ENCODE measurements around the gene PRKCB. TPM values are rescaled to one million over a fixed set of nuclear protein-coding genes. Genes with fewer than 3 reads are reported as not detected.

PRKCB gene
- total and polyA plus RNA-seq, 2 experiments from 2014 or later = 3.7 to 16.4 TPM

DNA sequence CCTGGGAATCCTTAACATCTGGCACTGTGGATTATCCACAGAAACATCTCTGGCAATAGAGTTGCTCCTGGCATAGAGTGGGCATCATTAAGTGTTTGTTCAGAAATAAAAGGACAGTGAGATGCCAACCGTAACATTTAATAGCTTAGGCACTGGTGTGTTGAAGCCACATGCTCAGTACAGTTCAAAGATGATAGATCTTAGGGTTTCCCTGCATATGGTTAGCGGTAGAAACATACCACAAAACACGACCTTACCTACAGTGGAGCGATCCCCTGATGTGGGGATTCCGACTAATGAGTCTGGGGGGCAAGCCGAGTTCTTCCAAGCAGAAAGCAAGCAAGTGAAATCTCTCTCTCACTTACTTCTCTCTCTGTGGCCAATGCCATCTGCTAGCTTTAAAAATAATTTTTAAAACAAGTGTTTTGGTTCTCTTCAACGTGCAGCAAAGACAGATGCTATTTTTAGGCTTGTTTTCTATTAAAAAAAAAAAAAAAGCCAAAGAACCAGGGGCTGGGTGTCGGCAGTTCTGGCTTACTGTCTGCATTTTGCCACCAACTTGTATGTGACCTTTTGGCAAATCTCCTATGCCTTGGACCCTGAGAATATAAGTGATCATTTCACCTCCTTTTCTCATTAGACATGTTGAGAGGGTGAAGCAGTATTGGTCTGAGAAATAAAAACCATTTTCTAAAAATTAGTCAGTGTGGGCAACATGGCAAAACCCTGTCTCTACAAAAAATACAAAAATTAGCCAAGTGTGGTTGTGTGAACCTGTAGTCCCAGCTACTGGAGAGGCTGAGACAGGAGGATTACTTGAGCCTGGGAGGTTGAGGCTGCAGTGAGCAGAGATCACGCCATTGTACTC lies 331.1 kb downstream of the PRKCB start (continued):
- TF ChIP-seq, protein P1, sequence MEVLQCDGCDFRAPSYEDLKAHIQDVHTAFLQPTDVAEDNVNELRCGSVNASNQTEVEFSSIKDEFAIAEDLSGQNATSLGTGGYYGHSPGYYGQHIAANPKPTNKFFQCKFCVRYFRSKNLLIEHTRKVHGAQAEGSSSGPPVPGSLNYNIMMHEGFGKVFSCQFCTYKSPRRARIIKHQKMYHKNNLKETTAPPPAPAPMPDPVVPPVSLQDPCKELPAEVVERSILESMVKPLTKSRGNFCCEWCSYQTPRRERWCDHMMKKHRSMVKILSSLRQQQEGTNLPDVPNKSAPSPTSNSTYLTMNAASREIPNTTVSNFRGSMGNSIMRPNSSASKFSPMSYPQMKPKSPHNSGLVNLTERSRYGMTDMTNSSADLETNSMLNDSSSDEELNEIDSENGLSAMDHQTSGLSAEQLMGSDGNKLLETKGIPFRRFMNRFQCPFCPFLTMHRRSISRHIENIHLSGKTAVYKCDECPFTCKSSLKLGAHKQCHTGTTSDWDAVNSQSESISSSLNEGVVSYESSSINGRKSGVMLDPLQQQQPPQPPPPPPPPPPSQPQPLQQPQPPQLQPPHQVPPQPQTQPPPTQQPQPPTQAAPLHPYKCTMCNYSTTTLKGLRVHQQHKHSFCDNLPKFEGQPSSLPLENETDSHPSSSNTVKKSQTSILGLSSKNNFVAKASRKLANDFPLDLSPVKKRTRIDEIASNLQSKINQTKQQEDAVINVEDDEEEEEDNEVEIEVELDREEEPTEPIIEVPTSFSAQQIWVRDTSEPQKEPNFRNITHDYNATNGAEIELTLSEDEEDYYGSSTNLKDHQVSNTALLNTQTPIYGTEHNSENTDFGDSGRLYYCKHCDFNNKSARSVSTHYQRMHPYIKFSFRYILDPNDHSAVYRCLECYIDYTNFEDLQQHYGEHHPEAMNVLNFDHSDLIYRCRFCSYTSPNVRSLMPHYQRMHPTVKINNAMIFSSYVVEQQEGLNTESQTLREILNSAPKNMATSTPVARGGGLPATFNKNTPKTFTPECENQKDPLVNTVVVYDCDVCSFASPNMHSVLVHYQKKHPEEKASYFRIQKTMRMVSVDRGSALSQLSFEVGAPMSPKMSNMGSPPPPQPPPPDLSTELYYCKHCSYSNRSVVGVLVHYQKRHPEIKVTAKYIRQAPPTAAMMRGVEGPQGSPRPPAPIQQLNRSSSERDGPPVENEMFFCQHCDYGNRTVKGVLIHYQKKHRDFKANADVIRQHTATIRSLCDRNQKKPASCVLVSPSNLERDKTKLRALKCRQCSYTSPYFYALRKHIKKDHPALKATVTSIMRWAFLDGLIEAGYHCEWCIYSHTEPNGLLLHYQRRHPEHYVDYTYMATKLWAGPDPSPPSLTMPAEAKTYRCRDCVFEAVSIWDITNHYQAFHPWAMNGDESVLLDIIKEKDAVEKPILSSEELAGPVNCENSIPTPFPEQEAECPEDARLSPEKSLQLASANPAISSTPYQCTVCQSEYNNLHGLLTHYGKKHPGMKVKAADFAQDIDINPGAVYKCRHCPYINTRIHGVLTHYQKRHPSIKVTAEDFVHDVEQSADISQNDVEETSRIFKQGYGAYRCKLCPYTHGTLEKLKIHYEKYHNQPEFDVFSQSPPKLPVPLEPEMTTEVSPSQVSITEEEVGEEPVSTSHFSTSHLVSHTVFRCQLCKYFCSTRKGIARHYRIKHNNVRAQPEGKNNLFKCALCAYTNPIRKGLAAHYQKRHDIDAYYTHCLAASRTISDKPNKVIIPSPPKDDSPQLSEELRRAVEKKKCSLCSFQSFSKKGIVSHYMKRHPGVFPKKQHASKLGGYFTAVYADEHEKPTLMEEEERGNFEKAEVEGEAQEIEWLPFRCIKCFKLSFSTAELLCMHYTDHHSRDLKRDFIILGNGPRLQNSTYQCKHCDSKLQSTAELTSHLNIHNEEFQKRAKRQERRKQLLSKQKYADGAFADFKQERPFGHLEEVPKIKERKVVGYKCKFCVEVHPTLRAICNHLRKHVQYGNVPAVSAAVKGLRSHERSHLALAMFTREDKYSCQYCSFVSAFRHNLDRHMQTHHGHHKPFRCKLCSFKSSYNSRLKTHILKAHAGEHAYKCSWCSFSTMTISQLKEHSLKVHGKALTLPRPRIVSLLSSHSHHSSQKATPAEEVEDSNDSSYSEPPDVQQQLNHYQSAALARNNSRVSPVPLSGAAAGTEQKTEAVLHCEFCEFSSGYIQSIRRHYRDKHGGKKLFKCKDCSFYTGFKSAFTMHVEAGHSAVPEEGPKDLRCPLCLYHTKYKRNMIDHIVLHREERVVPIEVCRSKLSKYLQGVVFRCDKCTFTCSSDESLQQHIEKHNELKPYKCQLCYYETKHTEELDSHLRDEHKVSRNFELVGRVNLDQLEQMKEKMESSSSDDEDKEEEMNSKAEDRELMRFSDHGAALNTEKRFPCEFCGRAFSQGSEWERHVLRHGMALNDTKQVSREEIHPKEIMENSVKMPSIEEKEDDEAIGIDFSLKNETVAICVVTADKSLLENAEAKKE (CRISPR knock-in tag; IDR thresholded peaks at IDR 0.05) = no peak
- TF ChIP-seq, protein P2, sequence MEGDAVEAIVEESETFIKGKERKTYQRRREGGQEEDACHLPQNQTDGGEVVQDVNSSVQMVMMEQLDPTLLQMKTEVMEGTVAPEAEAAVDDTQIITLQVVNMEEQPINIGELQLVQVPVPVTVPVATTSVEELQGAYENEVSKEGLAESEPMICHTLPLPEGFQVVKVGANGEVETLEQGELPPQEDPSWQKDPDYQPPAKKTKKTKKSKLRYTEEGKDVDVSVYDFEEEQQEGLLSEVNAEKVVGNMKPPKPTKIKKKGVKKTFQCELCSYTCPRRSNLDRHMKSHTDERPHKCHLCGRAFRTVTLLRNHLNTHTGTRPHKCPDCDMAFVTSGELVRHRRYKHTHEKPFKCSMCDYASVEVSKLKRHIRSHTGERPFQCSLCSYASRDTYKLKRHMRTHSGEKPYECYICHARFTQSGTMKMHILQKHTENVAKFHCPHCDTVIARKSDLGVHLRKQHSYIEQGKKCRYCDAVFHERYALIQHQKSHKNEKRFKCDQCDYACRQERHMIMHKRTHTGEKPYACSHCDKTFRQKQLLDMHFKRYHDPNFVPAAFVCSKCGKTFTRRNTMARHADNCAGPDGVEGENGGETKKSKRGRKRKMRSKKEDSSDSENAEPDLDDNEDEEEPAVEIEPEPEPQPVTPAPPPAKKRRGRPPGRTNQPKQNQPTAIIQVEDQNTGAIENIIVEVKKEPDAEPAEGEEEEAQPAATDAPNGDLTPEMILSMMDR (conservative IDR thresholded peaks at IDR 0.05; ENCODE audit: low read depth in 2 of 2) = no peak
- TF ChIP-seq ZNF114 (CRISPR knock-in tag; IDR thresholded peaks at IDR 0.05) = no peak

DNA sequence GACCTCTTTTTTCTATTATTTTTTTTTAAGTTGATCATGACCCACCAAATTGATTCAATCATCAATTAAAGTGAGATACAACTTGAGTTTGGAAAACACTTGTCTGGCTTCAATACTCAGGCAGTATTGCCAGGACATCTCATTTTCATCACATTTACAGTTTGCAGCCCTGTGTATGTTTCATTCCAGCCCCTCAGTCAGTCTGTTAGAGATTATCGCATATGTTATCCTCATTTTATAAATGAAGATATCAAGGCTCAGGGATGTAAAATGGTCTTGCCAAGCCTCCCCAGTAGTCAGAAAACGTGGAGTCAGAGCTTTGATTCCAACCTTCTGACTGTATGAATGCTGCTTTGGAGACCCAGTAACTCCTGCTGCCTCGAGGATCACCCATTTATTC lies 333.1 kb downstream of the PRKCB start:
- H3K36me3 Mint-ChIP-seq (ENCODE audit: low read depth) = no peaks in the 10 kb centered on the region
- peaks cover 2% of the 10 kb centered on the region for H3K27me3 Mint-ChIP-seq (ENCODE audit: insufficient read depth, low read depth, poor library complexity)
- Histone ChIP-seq H3K27me3 (ENCODE audit: insufficient read depth) (no peaks in the 10 kb centered on the region), H3K4me1 (ENCODE audit: insufficient read depth) (peaks cover 11% of the 10 kb centered on the region), H3K4me3 (no peak overlapping the region), H3K79me2 (replicated peaks; ENCODE audit: insufficient read depth) (no peaks in the 10 kb centered on the region), H3F3A (replicated peaks; ENCODE audit: low read depth) (no peaks in the 10 kb centered on the region), H3K27ac (ENCODE audit: low read depth) (no peak overlapping the region), H4K20me1 (replicated peaks; ENCODE audit: insufficient read depth) (no peaks in the 10 kb centered on the region), H2AFZ (no peak overlapping the region), H3K4me2 (no peak overlapping the region), H3K9me2 (ENCODE audit: insufficient read depth) (no peaks in the 10 kb centered on the region), H3K36me3 (ENCODE audit: insufficient read depth) (no peaks in the 10 kb centered on the region)
- peaks cover 9% of the 10 kb centered on the region for H3K4me1 Mint-ChIP-seq
- no peaks in the 10 kb centered on the region; the same call in 2 of the 3 replicates for H3K9me3 Mint-ChIP-seq
- no peak for ATAC-seq
- no peak for DNase-seq (ENCODE audit: low spot score)
- H3K27ac Mint-ChIP-seq = no peak overlapping the region
- no peak overlapping the region for H3K4me3 Mint-ChIP-seq
- TF ChIP-seq, protein P2 (conservative IDR thresholded peaks at IDR 0.05; ENCODE audit: low read depth in 2 of 2) = no peak
- TF ChIP-seq POLR2AphosphoS5 (IDR thresholded peaks at IDR 0.05; ENCODE audit: low read depth) (no peak), STAT1 (IDR thresholded peaks at IDR 0.05; ENCODE audit: unreplicated experiment) (no peak), NANOG (IDR thresholded peaks at IDR 0.05; ENCODE audit: borderline replicate concordance) (no peak), ZNF114 (CRISPR knock-in tag; IDR thresholded peaks at IDR 0.05) (no peak), CREB1 (CRISPR knock-in tag; IDR thresholded peaks at IDR 0.05; ENCODE audit: low read depth) (no peak)
- TF ChIP-seq, protein P3, sequence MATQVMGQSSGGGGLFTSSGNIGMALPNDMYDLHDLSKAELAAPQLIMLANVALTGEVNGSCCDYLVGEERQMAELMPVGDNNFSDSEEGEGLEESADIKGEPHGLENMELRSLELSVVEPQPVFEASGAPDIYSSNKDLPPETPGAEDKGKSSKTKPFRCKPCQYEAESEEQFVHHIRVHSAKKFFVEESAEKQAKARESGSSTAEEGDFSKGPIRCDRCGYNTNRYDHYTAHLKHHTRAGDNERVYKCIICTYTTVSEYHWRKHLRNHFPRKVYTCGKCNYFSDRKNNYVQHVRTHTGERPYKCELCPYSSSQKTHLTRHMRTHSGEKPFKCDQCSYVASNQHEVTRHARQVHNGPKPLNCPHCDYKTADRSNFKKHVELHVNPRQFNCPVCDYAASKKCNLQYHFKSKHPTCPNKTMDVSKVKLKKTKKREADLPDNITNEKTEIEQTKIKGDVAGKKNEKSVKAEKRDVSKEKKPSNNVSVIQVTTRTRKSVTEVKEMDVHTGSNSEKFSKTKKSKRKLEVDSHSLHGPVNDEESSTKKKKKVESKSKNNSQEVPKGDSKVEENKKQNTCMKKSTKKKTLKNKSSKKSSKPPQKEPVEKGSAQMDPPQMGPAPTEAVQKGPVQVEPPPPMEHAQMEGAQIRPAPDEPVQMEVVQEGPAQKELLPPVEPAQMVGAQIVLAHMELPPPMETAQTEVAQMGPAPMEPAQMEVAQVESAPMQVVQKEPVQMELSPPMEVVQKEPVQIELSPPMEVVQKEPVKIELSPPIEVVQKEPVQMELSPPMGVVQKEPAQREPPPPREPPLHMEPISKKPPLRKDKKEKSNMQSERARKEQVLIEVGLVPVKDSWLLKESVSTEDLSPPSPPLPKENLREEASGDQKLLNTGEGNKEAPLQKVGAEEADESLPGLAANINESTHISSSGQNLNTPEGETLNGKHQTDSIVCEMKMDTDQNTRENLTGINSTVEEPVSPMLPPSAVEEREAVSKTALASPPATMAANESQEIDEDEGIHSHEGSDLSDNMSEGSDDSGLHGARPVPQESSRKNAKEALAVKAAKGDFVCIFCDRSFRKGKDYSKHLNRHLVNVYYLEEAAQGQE (IDR thresholded peaks at IDR 0.05; ENCODE audit: unreplicated experiment) = no peak
